H1 (cell line): ENCODE measurements around the gene MIS18A. TPM values are rescaled to one million over a fixed set of nuclear protein-coding genes. Genes with fewer than 3 reads are reported as not detected.

ENCODE experiments used
- CTCF ChIA-PET: fragments of 300-600 bp; sonication (Branson Sonifier 250); formaldehyde crosslinking; loops from one replicate; lab custom pipeline; 2021; ENCODE audit not compliant: partially characterized antibody; lab: Charles Lee
- POLR2A ChIA-PET: fragments of 300-600 bp; sonication (Branson Sonifier 250); formaldehyde crosslinking; loops from one replicate; lab custom pipeline; 2021; ENCODE audit warnings: inconsistent platforms; ENCODE audit not compliant: partially characterized antibody; lab: Charles Lee
- DNase-seq, 2 experiments: peaks; one replicate each; pipeline versions ENCODE4 v3.0.0 to v3.0.0-alpha.2; 2010 to 2022; ENCODE audit warnings: low spot score in 2 of 2, low read depth in 1 of 2, mixed read lengths in 1 of 2
- FAIRE-seq: peaks from 2 replicates; lab custom pipeline; 2011; peaks lifted over from hg19 to GRCh38; lab: Jason Lieb, UNC
- H2AFZ ChIP-seq: 2 replicates; pipeline ENCODE4 v1.8.1; 2012; ENCODE audit warnings: low read length, inconsistent platforms
- H2AK5ac ChIP-seq: 2 replicates; pipeline ENCODE4 v1.6.1; 2013; ENCODE audit warnings: low read depth, low read length
- H2BK120ac ChIP-seq: replicated peaks from 2 replicates; pipeline ENCODE3; 2013; ENCODE audit warnings: low read depth, low read length, inconsistent platforms
- H2BK12ac ChIP-seq: 2 replicates; pipeline ENCODE4 v1.6.1; 2013; ENCODE audit warnings: low read depth, low read length
- H2BK15ac ChIP-seq: 2 replicates; pipeline ENCODE4 v1.6.1; 2013; ENCODE audit warnings: low read length
- H2BK20ac ChIP-seq: 2 replicates; pipeline ENCODE4 v1.6.1; 2013; ENCODE audit warnings: low read length
- H2BK5ac ChIP-seq: 2 replicates; pipeline ENCODE4 v1.6.1; 2013; ENCODE audit warnings: low read depth, low read length
- H3K14ac ChIP-seq: 2 replicates; pipeline ENCODE4 v1.6.1; 2013; ENCODE audit warnings: inconsistent platforms; ENCODE audit not compliant: insufficient read length
- H3K18ac ChIP-seq: 2 replicates; pipeline ENCODE4 v1.6.1; 2013; ENCODE audit warnings: low read length; ENCODE audit errors: extremely low read depth
- H3K23ac ChIP-seq: 2 replicates; pipeline ENCODE4 v1.6.1; 2013; ENCODE audit warnings: inconsistent platforms; ENCODE audit not compliant: insufficient read length
- H3K23me2 ChIP-seq: 2 replicates; pipeline ENCODE4 v1.6.1; 2013; ENCODE audit warnings: low read depth, low read length
- H3K27ac ChIP-seq: 2 replicates; pipeline ENCODE4 v1.6.1; 2011; ENCODE audit warnings: low read depth, low read length, inconsistent platforms
- H3K27me3 ChIP-seq, 4 experiments: replicated peaks in 1 of 4; 1 replicate in 1 of 4; 2 replicates in 3 of 4; pipeline versions ENCODE4 v1.6.1 to v1.8.1; 2011 to 2013; ENCODE audit warnings: low read length in 3 of 4, mild to moderate bottlenecking in 3 of 4, inconsistent platforms in 2 of 4, mixed read lengths in 2 of 4, moderate library complexity in 1 of 4; ENCODE audit not compliant: control insufficient read depth in 3 of 4, insufficient read depth in 3 of 4; ENCODE audit errors: extremely low read depth in 1 of 4
- H3K36me3 ChIP-seq, 4 experiments: 2 replicates each; pipeline versions ENCODE4 v1.6.1 to v1.8.1; 2011 to 2013; ENCODE audit warnings: mild to moderate bottlenecking in 4 of 4, low read length in 3 of 4, moderate library complexity in 2 of 4, control low read depth in 1 of 4, inconsistent platforms in 1 of 4; ENCODE audit not compliant: insufficient read depth in 4 of 4, control insufficient read depth in 2 of 4
- H3K4ac ChIP-seq: replicated peaks from 2 replicates; pipeline ENCODE3; 2013; ENCODE audit warnings: low read length, low read depth, mixed read lengths, inconsistent platforms; ENCODE audit not compliant: insufficient read length
- H3K4me1 ChIP-seq, 4 experiments: replicated peaks in 1 of 4; 1 replicate in 1 of 4; 2 replicates in 3 of 4; pipeline versions ENCODE4 v1.6.1 to v1.8.1; 2011 to 2013; ENCODE audit warnings: low read length in 3 of 4, inconsistent platforms in 2 of 4, mixed read lengths in 1 of 4; ENCODE audit not compliant: insufficient read depth in 4 of 4, control insufficient read depth in 3 of 4
- H3K4me2 ChIP-seq, 2 experiments: 2 replicates each; pipeline versions ENCODE4 v1.6.1 to v1.8.1; 2011 to 2013; ENCODE audit warnings: low read depth in 2 of 2, low read length in 2 of 2, control low read depth in 1 of 2, inconsistent platforms in 1 of 2, mild to moderate bottlenecking in 1 of 2; ENCODE audit not compliant: insufficient read depth in 1 of 2
- H3K4me3 ChIP-seq, 4 experiments: fragments of 200-600, 300-600 bp in 1 of 4; sonication (generic), shearing (Covaris generic), sonication (Bioruptor Twin) in 1 of 4; 2 replicates each; pipeline versions ENCODE4 v1.5.1 to v1.8.1; 2011 to 2016; ENCODE audit warnings: low read length in 4 of 4, low read depth in 3 of 4, control low read depth in 2 of 4, inconsistent platforms in 2 of 4, mild to moderate bottlenecking in 2 of 4, mixed read lengths in 1 of 4, moderate library complexity in 1 of 4; ENCODE audit not compliant: insufficient read depth in 2 of 4; ENCODE audit errors: extremely low read depth in 1 of 4
- H3K56ac ChIP-seq: replicated peaks from 2 replicates; pipeline ENCODE3; 2013; ENCODE audit warnings: low read depth, mild to moderate bottlenecking, mixed read lengths, low read length, inconsistent platforms; ENCODE audit not compliant: insufficient read length
- H3K79me1 ChIP-seq: 2 replicates; pipeline ENCODE4 v1.6.1; 2013; ENCODE audit warnings: low read depth, low read length, control low read depth
- H3K79me2 ChIP-seq, 2 experiments: 2 replicates each; pipeline versions ENCODE4 v1.6.1 to v1.8.1; 2012 to 2013; ENCODE audit warnings: low read length in 2 of 2, mild to moderate bottlenecking in 2 of 2, inconsistent platforms in 1 of 2; ENCODE audit not compliant: insufficient read depth in 2 of 2, control insufficient read depth in 1 of 2
- H3K9ac ChIP-seq, 4 experiments: replicated peaks in 1 of 4; 1 replicate in 1 of 4; 2 replicates in 3 of 4; pipeline versions ENCODE4 v1.6.1 to v1.8.1; 2011 to 2013; ENCODE audit warnings: low read depth in 3 of 4, low read length in 3 of 4, control low read depth in 2 of 4, mild to moderate bottlenecking in 2 of 4, moderate library complexity in 2 of 4, inconsistent platforms in 1 of 4; ENCODE audit errors: extremely low read depth in 1 of 4
- H3K9me3 ChIP-seq, 2 experiments: 2 replicates each; pipeline versions ENCODE4 v1.6.1 to v1.8.1; 2012 to 2013; ENCODE audit warnings: mild to moderate bottlenecking in 2 of 2, moderate library complexity in 2 of 2, control low read depth in 1 of 2, inconsistent platforms in 1 of 2, low read depth in 1 of 2, low read length in 1 of 2, mixed read lengths in 1 of 2; ENCODE audit not compliant: insufficient read depth in 2 of 2
- H4K20me1 ChIP-seq, 2 experiments: replicated peaks in 1 of 2; 2 replicates each; pipeline versions ENCODE3 to v1.8.1; 2011 to 2013; ENCODE audit warnings: inconsistent platforms in 2 of 2, low read length in 2 of 2, mild to moderate bottlenecking in 1 of 2; ENCODE audit not compliant: insufficient read depth in 2 of 2, control insufficient read depth in 1 of 2
- H4K5ac ChIP-seq: 2 replicates; pipeline ENCODE4 v1.6.1; 2013; ENCODE audit warnings: low read length, low read depth, mixed read lengths, inconsistent platforms; ENCODE audit not compliant: insufficient read length
- H4K8ac ChIP-seq: 2 replicates; pipeline ENCODE4 v1.8.0; 2013; ENCODE audit warnings: mild to moderate bottlenecking, moderate library complexity, low read length, inconsistent platforms; ENCODE audit not compliant: insufficient read depth; ENCODE audit errors: extremely low read depth
- H4K91ac ChIP-seq: replicated peaks from 2 replicates; pipeline ENCODE3; 2013; ENCODE audit warnings: low read length, mixed read lengths, inconsistent platforms; ENCODE audit not compliant: insufficient read length
- ATF3 ChIP-seq: IDR thresholded peaks from 2 replicates; pipeline ENCODE4 v1.6.1; 2011; ENCODE audit warnings: low read depth, mild to moderate bottlenecking, low read length; ENCODE audit not compliant: insufficient read depth
- CBX5 ChIP-seq: fragments of 300-800, 300-1000 bp; sonication (generic); IDR thresholded peaks from 2 replicates; pipeline ENCODE4 v1.7.1; 2016; ENCODE audit warnings: antibody characterized with exemption, low read length, low read depth
- WGBS, 2 experiments: shearing (Covaris generic) in 1 of 2; methylation state at CpG; one replicate each; pipeline versions ENCODE4 v1.1.6 to v1.1.7; 2013 to 2015; ENCODE audit warnings: low lambda C conversion rate in 2 of 2, mixed read lengths in 2 of 2, inconsistent platforms in 1 of 2, low coverage in 1 of 2, missing lambda C conversion rate in 1 of 2; ENCODE audit not compliant: insufficient replicate concordance in 2 of 2, insufficient coverage in 1 of 2, insufficient read length in 1 of 2; ENCODE audit errors: extremely low coverage in 1 of 2, missing lambda C conversion rate in 1 of 2; 5-methylcytosine and 5-hydroxymethylcytosine counted together
- polyA plus RNA-seq, 7 experiments: library from polyadenylated mRNA; depleted of rRNA in 3 of 7; stranded (reverse) in 5 of 7; unstranded in 2 of 7; fragments of >200 nt in 5 of 7; fragments of 200-250 nt in 2 of 7; gene quantifications; 1 replicate in 5 of 7; 2 replicates in 1 of 7; 4 replicates in 1 of 7; pipeline versions ENCODE4 v1.2.1 to v1.2.3, GENCODE V29; 2011 to 2013; ENCODE audit warnings: missing spikeins in 2 of 7, mixed read lengths in 2 of 7
- total RNA-seq: library from RNA; stranded (reverse); fragmentation: NEBNext Ultra II Directional; extraction: Animal tissue kit (Norgen Biotek cat#: 25700); gene quantifications from 2 replicates; pipeline ENCODE4 v1.2.1, GENCODE V29; 2021

The MIS18A gene
- total and polyA plus RNA-seq, 2 of the 8 experiments (the other 6 are each of a cell fraction or from before 2014, with no cell fraction given): 28.9 to 53.0 TPM

- 98% methylated on average over 4 of the region's 4 CpGs; no CpG with 5 or more reads in 1 of the 2 experiments for WGBS, 2 experiments
- no peak overlapping the region for H2BK5ac ChIP-seq
- no peak overlapping the region for H2BK120ac ChIP-seq
- no peak overlapping the region for H2BK12ac ChIP-seq
- no peak overlapping the region for H4K5ac ChIP-seq
- no peak overlapping the region for H3K14ac ChIP-seq
- no peak overlapping the region for H2BK15ac ChIP-seq
- no peak overlapping the region for H3K9ac ChIP-seq
- no peaks in the 10 kb centered on the region for H3K9me3 ChIP-seq
- peaks cover 0 to 7% (median 4%) of the 10 kb centered on the region in 4 experiments; a peak in 5 of 7 replicates for H3K4me1 ChIP-seq
- no peak overlapping the region for H3K4me2 ChIP-seq
- ChIA-PET POLR2A (no interaction called here), CTCF (interaction anchor here (0.7 to 2.6 kb wide), 9 partner anchors 9 to 293 kb away, joined by 3 to 13 read pairs (median 5); no protein-coding TSS in a partner anchor)
- H2AK5ac ChIP-seq: no peak overlapping the region
- no peak for TF ChIP-seq CBX5
- no peak for TF ChIP-seq ATF3
- H3K27ac ChIP-seq: no peak overlapping the region
- no peak overlapping the region for H4K8ac ChIP-seq
- no peak overlapping the region for H4K91ac ChIP-seq
- H3K4me3 ChIP-seq: no peak overlapping the region
- H3K79me2 ChIP-seq: no peaks in the 10 kb centered on the region
- H3K27me3 ChIP-seq: no peaks in the 10 kb centered on the region
- H3K56ac ChIP-seq: no peak overlapping the region
- no peak overlapping the region for H3K4ac ChIP-seq
- H3K36me3 ChIP-seq: peaks cover 2 to 9% (median 3%) of the 10 kb centered on the region in 4 experiments; a peak in 5 of 8 replicates
- H3K79me1 ChIP-seq: peaks cover 5% of the 10 kb centered on the region; the same call in 1 of the 2 replicates
- DNase-seq (peak in 1 of 2 experiments; percentile 20), FAIRE-seq (no peak)
- H3K23me2 ChIP-seq: no peaks in the 10 kb centered on the region
- no peak overlapping the region for H2AFZ ChIP-seq
- H3K18ac ChIP-seq: no peak overlapping the region
- H4K20me1 ChIP-seq: peaks cover 0 to 2% of the 10 kb centered on the region in 2 experiments
- no peak overlapping the region for H2BK20ac ChIP-seq
- H3K23ac ChIP-seq: no peak overlapping the region
These were observed 28.9 kb upstream of the MIS18A start for GRCh38 chr21:32307706-32308105.
